Measurements from ENCODE around the gene RNF34. TPM values are rescaled to one million over a fixed set of nuclear protein-coding genes. Genes with fewer than 3 reads are reported as not detected.

The RNF34 gene
- total RNA-seq, 1 experiment from 2014 or later: 53.6 TPM

DNA sequence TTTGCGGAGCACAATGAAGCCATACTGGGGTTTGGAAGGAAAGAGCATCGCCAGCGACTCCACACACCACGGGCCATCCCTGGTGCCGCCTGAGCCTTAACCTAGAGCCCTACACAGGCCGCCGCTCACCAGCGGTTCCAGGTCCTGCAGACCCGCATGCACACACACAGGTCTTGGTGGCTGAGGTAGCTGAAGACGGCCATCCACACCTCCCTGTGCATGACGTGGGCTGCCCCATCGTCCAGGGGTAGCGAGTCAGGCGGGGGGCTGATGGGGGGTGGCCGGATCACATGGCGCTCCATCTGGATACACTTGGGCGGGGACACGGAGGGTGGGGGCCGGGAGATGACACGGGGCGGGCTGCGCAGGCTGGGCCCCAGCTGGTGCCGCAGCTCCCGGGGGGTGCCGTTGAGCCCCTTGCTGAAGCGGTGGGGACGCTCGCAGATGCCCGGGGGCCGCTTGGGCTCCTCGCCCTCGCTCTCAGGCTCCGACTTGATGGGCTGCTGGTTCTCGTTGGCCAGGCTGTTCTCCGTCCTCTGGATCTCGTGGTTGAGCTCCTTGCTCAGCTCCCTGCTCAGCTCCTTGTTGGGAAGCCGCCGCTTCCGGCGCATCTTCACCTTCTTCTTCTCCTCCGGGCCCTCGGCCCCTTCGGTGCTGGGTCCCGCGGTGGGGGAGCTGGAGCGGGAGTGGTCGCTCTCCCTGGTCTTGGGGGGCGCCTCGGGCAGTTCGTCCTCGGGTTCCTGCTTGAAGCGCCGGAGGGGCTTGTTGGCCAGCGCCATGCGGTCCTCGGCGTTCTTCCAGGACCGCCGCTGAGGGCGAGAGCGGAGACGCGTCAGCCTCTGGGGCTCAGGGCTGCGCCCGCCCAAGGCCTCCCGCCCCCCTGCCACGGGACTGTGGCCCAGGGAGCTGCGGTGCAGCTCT lies 42.4 kb downstream of the RNF34 start:
- H3K9me3 Mint-ChIP-seq: no peaks in the 10 kb centered on the region
- no peak for ATAC-seq
- ChIA-PET CTCF (interaction anchor here (0.6 to 5.3 kb wide), 47 partner anchors 8 to 352 kb away, joined by 3 to 71 read pairs (median 5); partner anchors contain the start of genes MORN3, P2RX7, RHOF and RNF34), POLR2A (interaction anchor here (1.0 kb wide), 1 partner anchor 185 kb away, joined by 3 read pairs; no protein-coding TSS in a partner anchor)
- DNase-seq (ENCODE audit: low spot score): no peak
- no peaks in the 10 kb centered on the region; the same call in 1 of the 2 replicates for H3K27me3 Mint-ChIP-seq (ENCODE audit: low read depth)
- H3K4me1 Mint-ChIP-seq: peaks cover 7% of the 10 kb centered on the region
- peaks cover 50% of the 10 kb centered on the region for H3K36me3 Mint-ChIP-seq
- peak overlapping the region; percentile 41; the same call in 1 of the 2 replicates for H3K27ac Mint-ChIP-seq
- TF ChIP-seq GTF2I (CRISPR knock-in tag; conservative IDR thresholded peaks at IDR 0.05) (no peak), ERG (CRISPR knock-in tag; IDR thresholded peaks at IDR 0.05) (no peak), ATF6 (CRISPR knock-in tag; IDR thresholded peaks at IDR 0.05) (no peak)
- H3K4me3 Mint-ChIP-seq: no peak overlapping the region

- no peaks in the 10 kb centered on the region; the same call in 1 of the 2 replicates for H3K27me3 Mint-ChIP-seq (ENCODE audit: low read depth)
- DNase-seq (ENCODE audit: low spot score) (peak; percentile 94), ATAC-seq (peak; percentile 91)
- ChIA-PET POLR2A (interaction anchor here (0.6 to 1.0 kb wide), 2 partner anchors 184 to 215 kb away, joined by 3 read pairs; no protein-coding TSS in a partner anchor), CTCF (interaction anchor here (0.5 to 5.3 kb wide), 52 partner anchors 9 to 438 kb away, joined by 3 to 71 read pairs (median 4); partner anchors contain the start of genes MORN3, P2RX7, RHOF and RNF34)
- H3K36me3 Mint-ChIP-seq: peaks cover 40% of the 10 kb centered on the region
- TF ChIP-seq ZNF281 (CRISPR knock-in tag; IDR thresholded peaks at IDR 0.05): no peak
- peak; percentile 41; the same call in 1 of the 2 replicates for TF ChIP-seq ETV6 (CRISPR knock-in tag; IDR thresholded peaks at IDR 0.05)
- TF ChIP-seq, protein P1, sequence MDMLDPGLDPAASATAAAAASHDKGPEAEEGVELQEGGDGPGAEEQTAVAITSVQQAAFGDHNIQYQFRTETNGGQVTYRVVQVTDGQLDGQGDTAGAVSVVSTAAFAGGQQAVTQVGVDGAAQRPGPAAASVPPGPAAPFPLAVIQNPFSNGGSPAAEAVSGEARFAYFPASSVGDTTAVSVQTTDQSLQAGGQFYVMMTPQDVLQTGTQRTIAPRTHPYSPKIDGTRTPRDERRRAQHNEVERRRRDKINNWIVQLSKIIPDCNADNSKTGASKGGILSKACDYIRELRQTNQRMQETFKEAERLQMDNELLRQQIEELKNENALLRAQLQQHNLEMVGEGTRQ (CRISPR knock-in tag; IDR thresholded peaks at IDR 0.05): no peak
- TF ChIP-seq OVOL2 (CRISPR knock-in tag; IDR thresholded peaks at IDR 0.05; ENCODE audit: borderline replicate concordance): no peak
- TF ChIP-seq, protein P2, sequence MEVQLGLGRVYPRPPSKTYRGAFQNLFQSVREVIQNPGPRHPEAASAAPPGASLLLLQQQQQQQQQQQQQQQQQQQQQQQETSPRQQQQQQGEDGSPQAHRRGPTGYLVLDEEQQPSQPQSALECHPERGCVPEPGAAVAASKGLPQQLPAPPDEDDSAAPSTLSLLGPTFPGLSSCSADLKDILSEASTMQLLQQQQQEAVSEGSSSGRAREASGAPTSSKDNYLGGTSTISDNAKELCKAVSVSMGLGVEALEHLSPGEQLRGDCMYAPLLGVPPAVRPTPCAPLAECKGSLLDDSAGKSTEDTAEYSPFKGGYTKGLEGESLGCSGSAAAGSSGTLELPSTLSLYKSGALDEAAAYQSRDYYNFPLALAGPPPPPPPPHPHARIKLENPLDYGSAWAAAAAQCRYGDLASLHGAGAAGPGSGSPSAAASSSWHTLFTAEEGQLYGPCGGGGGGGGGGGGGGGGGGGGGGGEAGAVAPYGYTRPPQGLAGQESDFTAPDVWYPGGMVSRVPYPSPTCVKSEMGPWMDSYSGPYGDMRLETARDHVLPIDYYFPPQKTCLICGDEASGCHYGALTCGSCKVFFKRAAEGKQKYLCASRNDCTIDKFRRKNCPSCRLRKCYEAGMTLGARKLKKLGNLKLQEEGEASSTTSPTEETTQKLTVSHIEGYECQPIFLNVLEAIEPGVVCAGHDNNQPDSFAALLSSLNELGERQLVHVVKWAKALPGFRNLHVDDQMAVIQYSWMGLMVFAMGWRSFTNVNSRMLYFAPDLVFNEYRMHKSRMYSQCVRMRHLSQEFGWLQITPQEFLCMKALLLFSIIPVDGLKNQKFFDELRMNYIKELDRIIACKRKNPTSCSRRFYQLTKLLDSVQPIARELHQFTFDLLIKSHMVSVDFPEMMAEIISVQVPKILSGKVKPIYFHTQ (CRISPR knock-in tag; IDR thresholded peaks at IDR 0.05): no peak
- TF ChIP-seq HMGA2 (CRISPR knock-in tag; IDR thresholded peaks at IDR 0.05): no peak
- TF ChIP-seq NFATC4 (CRISPR knock-in tag; IDR thresholded peaks at IDR 0.05): no peak
- TF ChIP-seq, protein P3, sequence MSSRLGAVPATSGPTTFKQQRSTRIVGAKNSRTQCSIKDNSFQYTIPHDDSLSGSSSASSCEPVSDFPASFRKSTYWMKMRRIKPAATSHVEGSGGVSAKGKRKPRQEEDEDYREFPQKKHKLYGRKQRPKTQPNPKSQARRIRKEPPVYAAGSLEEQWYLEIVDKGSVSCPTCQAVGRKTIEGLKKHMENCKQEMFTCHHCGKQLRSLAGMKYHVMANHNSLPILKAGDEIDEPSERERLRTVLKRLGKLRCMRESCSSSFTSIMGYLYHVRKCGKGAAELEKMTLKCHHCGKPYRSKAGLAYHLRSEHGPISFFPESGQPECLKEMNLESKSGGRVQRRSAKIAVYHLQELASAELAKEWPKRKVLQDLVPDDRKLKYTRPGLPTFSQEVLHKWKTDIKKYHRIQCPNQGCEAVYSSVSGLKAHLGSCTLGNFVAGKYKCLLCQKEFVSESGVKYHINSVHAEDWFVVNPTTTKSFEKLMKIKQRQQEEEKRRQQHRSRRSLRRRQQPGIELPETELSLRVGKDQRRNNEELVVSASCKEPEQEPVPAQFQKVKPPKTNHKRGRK (CRISPR knock-in tag; IDR thresholded peaks at IDR 0.05; ENCODE audit: borderline replicate concordance): no peak
- TF ChIP-seq, protein P4, sequence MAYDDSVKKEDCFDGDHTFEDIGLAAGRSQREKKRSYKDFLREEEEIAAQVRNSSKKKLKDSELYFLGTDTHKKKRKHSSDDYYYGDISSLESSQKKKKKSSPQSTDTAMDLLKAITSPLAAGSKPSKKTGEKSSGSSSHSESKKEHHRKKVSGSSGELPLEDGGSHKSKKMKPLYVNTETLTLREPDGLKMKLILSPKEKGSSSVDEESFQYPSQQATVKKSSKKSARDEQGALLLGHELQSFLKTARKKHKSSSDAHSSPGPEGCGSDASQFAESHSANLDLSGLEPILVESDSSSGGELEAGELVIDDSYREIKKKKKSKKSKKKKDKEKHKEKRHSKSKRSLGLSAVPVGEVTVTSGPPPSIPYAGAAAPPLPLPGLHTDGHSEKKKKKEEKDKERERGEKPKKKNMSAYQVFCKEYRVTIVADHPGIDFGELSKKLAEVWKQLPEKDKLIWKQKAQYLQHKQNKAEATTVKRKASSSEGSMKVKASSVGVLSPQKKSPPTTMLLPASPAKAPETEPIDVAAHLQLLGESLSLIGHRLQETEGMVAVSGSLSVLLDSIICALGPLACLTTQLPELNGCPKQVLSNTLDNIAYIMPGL (CRISPR knock-in tag; IDR thresholded peaks at IDR 0.05): peak; percentile 40; the same call in 1 of the 2 replicates
- no peak for TF ChIP-seq ZNF121 (CRISPR knock-in tag; IDR thresholded peaks at IDR 0.05)
- TF ChIP-seq, protein P5, sequence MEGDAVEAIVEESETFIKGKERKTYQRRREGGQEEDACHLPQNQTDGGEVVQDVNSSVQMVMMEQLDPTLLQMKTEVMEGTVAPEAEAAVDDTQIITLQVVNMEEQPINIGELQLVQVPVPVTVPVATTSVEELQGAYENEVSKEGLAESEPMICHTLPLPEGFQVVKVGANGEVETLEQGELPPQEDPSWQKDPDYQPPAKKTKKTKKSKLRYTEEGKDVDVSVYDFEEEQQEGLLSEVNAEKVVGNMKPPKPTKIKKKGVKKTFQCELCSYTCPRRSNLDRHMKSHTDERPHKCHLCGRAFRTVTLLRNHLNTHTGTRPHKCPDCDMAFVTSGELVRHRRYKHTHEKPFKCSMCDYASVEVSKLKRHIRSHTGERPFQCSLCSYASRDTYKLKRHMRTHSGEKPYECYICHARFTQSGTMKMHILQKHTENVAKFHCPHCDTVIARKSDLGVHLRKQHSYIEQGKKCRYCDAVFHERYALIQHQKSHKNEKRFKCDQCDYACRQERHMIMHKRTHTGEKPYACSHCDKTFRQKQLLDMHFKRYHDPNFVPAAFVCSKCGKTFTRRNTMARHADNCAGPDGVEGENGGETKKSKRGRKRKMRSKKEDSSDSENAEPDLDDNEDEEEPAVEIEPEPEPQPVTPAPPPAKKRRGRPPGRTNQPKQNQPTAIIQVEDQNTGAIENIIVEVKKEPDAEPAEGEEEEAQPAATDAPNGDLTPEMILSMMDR (IDR thresholded peaks at IDR 0.05): peak; percentile 83
- TF ChIP-seq CREB1 (CRISPR knock-in tag; IDR thresholded peaks at IDR 0.05): no peak
- H3K9me3 Mint-ChIP-seq: no peaks in the 10 kb centered on the region
- H3K4me1 Mint-ChIP-seq: peaks cover 7% of the 10 kb centered on the region
- H3K4me3 Mint-ChIP-seq: no peak overlapping the region
- peak overlapping the region; percentile 85 for H3K27ac Mint-ChIP-seq
These were observed 43.4 kb downstream of the RNF34 start for GRCh38 chr12:121443193-121443870.

Data from WTC11 (cell line).